Activated T-cell treated with anti-CD3 and anti-CD28 coated beads, Interleukin-2, amount 50 U/mL, for 48 hours (primary cell): ENCODE measurements around the gene TMEM156.
"Not testable (repeated sequence)": the region's sequence is repeated elsewhere in the genome, so short reads cannot be mapped to it uniquely, and the experiment has no call there.

Experiments used
- DNase-seq, 2 experiments: peaks; one replicate each; pipeline ENCODE4 v3.0.0-alpha.2; 2020

Gene TMEM156

DNA sequence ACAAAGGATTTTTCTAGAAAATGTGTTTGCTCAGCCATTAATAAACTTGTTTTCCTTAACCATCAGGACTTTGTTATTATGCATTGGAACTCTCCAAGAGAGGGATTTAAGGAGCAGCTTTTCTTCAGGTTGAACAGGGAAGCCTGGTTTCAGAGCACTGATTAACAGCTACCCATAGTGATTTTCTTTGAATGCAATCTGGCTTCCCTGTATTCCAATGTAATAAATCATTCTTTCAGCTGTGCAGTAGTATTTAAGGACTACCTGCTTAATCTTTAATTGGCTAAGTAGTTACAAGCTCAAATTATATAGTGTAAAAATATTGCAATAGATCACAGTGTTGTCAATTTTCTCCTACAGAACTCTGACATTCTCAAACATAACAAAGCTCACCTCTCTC, 77.5 kb downstream of the TMEM156 start:
- no peak for DNase-seq

DNA sequence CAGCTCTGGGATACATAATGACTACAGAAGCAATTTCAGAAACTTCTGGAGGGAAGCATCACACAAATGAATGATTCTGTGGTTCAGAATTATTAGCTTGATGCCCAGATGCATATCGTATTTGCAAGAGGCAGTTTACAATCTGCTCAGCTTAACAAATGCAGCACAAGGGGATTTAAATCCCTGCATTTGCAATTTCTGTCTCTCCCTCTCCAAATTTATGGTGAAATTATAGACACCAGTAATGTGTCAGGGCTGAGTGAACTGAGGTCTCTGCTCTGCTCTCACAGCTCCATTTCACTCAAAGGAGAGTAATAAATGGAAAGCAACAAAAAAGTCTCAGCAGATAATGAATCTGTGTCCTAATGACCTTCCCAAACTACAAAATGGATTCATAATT, 80.2 kb downstream of the TMEM156 start:
- no peak for DNase-seq

DNA sequence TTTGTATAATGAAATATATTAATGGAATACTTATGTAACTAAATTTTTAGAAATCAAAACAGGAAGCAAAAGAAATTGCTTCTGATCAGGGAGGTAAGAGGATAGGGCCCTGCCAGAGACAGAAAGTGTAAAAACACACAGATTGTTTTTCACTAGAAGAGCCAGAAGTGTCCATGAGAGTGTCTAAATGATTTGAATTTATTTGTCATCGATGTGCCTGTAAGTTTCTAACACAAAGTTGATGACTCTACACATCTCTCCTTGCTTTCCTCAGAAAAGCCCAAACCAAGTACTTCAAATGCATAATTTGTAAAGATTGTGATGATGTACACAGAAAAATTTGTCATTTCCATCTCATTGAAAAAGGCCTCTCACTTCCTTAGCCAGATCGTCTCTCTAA, 80.6 kb downstream of the TMEM156 start:
- DNase-seq, result no peak

DNA sequence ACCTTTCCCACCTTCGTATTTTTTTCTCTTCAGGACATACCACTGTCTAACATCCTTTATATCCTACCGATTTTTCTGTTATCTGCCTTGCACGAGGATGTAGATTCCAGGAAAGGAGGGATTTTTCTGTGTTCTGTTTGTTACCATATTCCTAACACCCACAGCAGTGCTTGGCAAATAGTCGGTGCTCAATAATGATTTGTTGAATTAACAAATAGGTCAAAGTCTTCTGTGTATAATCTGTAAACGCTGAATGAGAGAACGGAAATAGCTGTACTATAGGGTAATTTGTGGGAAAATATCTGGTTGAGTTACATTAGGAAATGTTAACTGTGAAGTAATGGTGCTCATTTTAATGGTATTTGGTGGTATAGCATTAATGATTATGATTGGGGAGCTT, 81.5 kb downstream of the TMEM156 start:
- no peak for DNase-seq

- DNase-seq, result no peak
Measured at GRCh38 chr4:38950159-38950558, 82.0 kb downstream of the TMEM156 start.

DNA sequence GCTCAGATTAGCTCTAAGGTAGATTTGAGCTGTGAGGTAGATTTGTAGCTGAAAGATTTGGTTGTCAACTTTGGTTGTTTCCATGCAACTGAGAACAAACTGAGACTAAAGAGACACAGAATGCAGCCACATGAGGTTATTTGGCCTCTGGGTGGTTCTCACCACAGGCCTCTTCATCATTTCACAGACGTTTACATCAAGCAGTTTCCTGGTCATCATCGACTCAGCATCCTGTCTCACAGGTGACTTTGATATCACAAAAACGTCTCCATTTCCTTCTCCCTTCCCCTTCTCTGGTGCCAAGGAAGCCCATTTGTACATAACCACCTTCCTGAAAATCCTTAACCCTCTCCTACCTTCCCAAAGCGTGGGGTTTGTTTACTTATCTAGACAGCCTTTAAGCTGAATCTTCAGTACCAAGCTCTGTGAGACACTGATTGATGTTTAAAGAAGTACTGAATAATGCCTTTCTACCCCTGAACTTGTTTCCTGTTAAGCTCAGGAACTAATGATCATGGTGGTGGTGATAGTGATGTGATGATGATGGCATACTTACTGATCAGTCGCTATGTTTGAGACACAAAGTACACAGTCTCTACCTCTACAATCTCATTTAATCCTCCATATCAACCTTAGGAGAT, 82.7 kb downstream of the TMEM156 start:
- DNase-seq, result peak; percentile 33 to 36

DNA sequence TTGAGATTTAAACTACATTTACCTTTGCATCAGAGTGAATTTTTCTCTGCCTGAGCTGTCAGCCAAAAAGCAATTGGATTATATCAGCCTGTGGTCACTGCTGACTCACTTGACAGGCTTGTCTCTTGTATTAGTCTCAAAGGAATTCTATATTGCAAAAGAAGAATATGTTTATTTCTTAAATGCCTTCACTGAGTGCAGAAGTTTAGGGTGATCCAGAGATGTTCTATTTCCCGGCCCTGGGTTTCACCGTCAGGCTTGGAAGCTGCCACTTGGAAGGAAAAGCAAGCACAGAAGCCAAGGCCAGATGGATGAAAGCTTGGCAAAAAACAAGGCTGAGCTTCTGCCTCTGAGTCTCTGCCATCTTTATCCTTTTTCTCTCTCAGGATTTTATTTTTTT, 83.7 kb downstream of the TMEM156 start:
- no peak for DNase-seq

DNA sequence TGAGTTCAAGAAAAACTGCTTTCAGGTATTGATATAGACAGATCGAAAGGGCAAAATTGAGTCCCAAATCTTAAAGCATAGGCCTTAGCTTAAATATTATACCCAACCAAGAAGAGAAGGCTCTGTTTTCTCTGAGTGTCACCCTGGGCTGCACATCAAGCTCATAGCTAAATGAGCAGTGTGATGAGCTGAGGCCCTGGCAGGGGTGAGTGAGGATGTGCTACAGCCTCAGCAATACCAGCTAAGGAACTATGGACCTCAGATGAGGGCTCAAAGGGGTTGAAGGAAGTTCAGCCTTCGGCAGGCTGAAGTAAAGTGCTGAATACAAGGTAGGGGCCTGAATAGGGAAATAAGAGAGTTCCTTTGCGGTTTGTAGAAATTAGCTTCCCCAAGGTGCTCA, 85.3 kb downstream of the TMEM156 start:
- no peak for DNase-seq

GRCh38 chr4:38944440-38944839, 87.8 kb downstream of the TMEM156 start:
- DNase-seq, result no peak

DNA sequence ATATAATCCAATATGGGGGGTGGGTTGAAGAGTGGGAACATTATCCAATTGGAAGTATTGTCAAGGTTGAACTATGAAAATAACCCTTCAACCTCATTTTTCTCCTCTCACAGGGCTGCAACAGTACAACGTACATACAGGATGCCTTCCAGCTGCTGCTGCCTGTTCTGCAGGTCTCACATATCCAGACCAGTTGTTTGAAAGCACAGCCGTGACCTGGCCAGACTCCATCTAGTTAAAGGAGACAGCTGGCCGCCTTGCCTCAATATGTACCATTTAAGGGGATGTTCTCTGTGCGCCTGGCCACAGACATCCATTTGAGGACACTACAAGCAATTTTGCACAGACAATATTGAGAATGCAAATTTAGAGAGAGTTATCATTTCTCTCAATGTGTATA, 88.9 kb downstream of the TMEM156 start:
- DNase-seq, result no peak

DNA sequence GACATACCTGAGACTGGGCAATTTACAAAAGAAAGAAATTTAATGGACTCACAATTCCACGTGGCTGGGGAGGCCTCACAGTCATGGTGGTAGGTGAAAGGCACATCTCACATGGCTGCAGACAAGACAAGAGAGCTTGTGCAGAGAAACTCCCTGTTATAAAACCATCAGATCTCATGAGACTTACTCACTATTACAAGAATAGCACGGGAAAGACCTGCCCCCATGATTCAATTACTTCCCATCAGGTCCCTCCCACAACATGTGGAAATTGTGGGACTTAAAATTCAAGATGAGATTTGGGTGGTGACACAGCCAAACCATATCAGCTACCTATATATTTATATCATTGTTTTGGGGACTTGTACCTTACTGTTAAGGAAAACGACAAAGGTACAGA, 90.3 kb downstream of the TMEM156 start:
- DNase-seq, result not testable (repeated sequence)

DNA sequence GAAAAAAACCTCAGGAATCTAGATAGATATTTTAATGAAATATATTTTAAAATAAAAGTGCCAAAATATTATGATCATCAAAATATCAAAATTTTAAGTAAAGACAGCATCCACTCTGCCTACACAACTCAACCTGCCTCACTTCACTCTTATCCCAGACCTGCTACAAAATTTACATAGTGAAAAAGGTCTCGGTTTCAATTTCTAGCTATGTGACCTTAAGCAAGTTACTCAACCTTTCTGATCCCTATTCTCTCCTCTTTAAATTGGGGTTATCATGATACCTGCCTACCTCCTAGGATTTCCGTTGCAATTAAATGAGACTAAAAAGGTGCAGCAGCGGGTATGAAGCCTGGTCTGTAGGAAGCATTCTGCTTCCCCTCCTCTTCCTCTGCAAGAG, 91.7 kb downstream of the TMEM156 start:
- no peak for DNase-seq

- no peak for DNase-seq
Measured at GRCh38 chr4:38939165-38939564, 93.0 kb downstream of the TMEM156 start.

- DNase-seq, result no peak
Measured at GRCh38 chr4:38935391-38936073, 96.7 kb downstream of the TMEM156 start.

GRCh38 chr4:38931125-38931524, 101.1 kb downstream of the TMEM156 start:
- no peak for DNase-seq

- no peak for DNase-seq
Measured at GRCh38 chr4:38930707-38931106, 101.5 kb downstream of the TMEM156 start.

GRCh38 chr4:38930204-38930603, 102.0 kb downstream of the TMEM156 start:
- no peak for DNase-seq

- no peak for DNase-seq
Measured at GRCh38 chr4:38928974-38929373, 103.2 kb downstream of the TMEM156 start.

- no peak for DNase-seq
Measured at GRCh38 chr4:38928568-38928967, 103.6 kb downstream of the TMEM156 start.

GRCh38 chr4:38926896-38927295, 105.3 kb downstream of the TMEM156 start:
- DNase-seq, result no peak

DNA sequence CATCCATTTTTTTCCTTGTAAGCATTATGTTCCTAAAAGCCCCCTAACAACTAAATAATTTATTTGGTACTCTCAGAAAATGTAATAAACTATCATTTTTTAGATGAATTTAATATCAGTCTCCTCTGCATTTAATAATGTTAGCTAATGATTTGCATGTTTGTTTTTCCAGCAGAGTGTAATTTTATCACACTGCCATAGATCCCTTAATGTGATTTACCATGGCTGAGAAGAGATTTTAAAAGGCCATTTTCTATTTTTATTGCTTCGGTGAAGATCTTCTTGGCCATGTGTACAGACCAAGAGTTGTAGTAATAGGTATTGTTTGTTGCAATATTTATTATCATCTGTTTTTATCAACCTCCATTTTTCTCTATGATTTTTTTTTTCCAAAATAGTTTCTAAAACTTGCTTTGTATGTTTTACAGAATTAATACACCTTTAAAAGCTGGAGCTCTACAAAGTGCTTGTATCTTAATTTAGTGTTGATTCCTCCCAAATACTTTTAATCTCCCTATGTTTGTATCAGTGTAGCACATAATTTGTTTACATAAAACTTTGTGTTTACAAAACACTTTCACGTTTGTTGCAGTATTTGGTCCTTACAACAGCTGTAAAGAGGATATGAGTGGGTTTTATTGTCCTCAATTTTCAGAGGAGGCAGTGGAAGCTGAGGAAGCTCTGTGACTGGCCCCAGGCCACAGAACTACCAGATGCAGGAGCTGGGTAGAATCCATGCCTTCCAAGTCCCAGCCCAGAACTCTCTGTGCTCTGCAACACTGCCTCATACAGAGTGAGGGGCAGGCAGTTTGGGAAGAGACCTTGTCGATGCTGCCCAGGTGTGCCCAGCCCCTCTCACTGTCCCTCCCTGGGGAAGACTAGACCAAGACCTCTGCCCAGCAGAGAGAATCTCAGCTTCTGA, 106.5 kb downstream of the TMEM156 start:
- no peak for DNase-seq

GRCh38 chr4:38924353-38924752, 107.9 kb downstream of the TMEM156 start:
- no peak for DNase-seq

DNA sequence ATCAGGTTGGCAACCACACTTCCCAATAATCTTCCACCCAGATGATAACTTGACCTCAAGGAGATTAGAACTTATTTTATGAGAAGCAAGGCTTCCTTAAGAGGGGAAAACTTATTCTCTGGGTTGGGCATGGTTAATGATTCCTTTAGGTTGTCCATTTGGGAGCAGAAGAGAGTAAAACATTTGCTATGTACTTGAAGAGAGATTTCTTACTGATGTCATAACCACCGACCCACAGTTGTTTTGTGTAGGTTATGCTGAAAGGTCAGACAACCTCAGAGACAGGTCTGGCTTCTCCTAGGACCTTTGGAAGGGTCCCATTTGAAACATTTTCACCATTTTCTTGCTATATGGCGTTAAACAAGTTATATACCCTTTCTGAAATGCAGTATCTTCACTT, 108.5 kb downstream of the TMEM156 start:
- DNase-seq, result no peak

GRCh38 chr4:38921151-38921550, 111.1 kb downstream of the TMEM156 start:
- no peak for DNase-seq
